DMS79 (cell line): ENCODE results near the gene FIP1L1.
"Not testable (repeated sequence)": the region's sequence is repeated elsewhere in the genome, so short reads cannot be mapped to it uniquely, and the experiment has no call there.

Experiments
- DNase-seq: peaks from one replicate; lab custom pipeline; 2025; lab: John Stamatoyannopoulos, UW

FIP1L1 gene

GRCh38 chr4:53377319-53378170, at the start of gene FIP1L1:
Gene FIP1L1 (plus strand): TSS chr4:53377641. CDS start chr4:53377839, 198 bp downstream.
- peak; percentile 89 for DNase-seq

- not testable (repeated sequence) for DNase-seq
These were observed 42.5 kb upstream of the FIP1L1 start for GRCh38 chr4:53334916-53335315.

GRCh38 chr4:53340145-53340544, 37.3 kb upstream of the FIP1L1 start:
- not testable (repeated sequence) for DNase-seq

GRCh38 chr4:53346392-53346791, 31.0 kb upstream of the FIP1L1 start:
- not testable (repeated sequence) for DNase-seq

- DNase-seq = no peak
These were observed 30.3 kb upstream of the FIP1L1 start for GRCh38 chr4:53346920-53347852.

GRCh38 chr4:53348046-53348445, 29.4 kb upstream of the FIP1L1 start:
- DNase-seq = no peak

- no peak for DNase-seq
These were observed 28.4 kb upstream of the FIP1L1 start for GRCh38 chr4:53349091-53349491.

GRCh38 chr4:53354012-53354722, 23.3 kb upstream of the FIP1L1 start:
- no peak for DNase-seq

- DNase-seq = no peak
These were observed 21.4 kb upstream of the FIP1L1 start for GRCh38 chr4:53355930-53356521.

- DNase-seq = no peak
These were observed 16.0 kb upstream of the FIP1L1 start for GRCh38 chr4:53361451-53361850.

GRCh38 chr4:53362093-53362492, 15.3 kb upstream of the FIP1L1 start:
- DNase-seq = no peak

GRCh38 chr4:53364624-53365023, 12.8 kb upstream of the FIP1L1 start:
- DNase-seq = no peak

- DNase-seq = no peak
These were observed 12.3 kb upstream of the FIP1L1 start for GRCh38 chr4:53365121-53365485.

- peak; percentile 91 for DNase-seq
These were observed 11.7 kb upstream of the FIP1L1 start, which contains the start of gene SCFD2 for GRCh38 chr4:53365486-53366300. Gene SCFD2 (minus strand): TSS chr4:53366061.

GRCh38 chr4:53366301-53366716, 11.1 kb upstream of the FIP1L1 start:
- no peak for DNase-seq

- DNase-seq = no peak
These were observed 9.7 kb upstream of the FIP1L1 start for GRCh38 chr4:53367721-53368120.

GRCh38 chr4:53371049-53371448, 6.4 kb upstream of the FIP1L1 start:
- DNase-seq = no peak

GRCh38 chr4:53371843-53372521, 5.5 kb upstream of the FIP1L1 start:
- DNase-seq = no peak

- DNase-seq = no peak
These were observed 2.6 kb upstream of the FIP1L1 start for GRCh38 chr4:53374777-53375258.

GRCh38 chr4:53376900-53377299, 541 bp upstream of the FIP1L1 start:
- DNase-seq = no peak
